GM11168 (cell line): ENCODE results near the gene CHURC1.

Experiments used
- in situ Hi-C: fragments of 300-500 bp; cut with MboI; formaldehyde crosslinking; loops from one replicate; pipeline ENCODE4 v1.12.0; 2022; ENCODE audit warnings: low sequenced_read_pairs; ENCODE audit not compliant: unreplicated experiment

Gene CHURC1

DNA sequence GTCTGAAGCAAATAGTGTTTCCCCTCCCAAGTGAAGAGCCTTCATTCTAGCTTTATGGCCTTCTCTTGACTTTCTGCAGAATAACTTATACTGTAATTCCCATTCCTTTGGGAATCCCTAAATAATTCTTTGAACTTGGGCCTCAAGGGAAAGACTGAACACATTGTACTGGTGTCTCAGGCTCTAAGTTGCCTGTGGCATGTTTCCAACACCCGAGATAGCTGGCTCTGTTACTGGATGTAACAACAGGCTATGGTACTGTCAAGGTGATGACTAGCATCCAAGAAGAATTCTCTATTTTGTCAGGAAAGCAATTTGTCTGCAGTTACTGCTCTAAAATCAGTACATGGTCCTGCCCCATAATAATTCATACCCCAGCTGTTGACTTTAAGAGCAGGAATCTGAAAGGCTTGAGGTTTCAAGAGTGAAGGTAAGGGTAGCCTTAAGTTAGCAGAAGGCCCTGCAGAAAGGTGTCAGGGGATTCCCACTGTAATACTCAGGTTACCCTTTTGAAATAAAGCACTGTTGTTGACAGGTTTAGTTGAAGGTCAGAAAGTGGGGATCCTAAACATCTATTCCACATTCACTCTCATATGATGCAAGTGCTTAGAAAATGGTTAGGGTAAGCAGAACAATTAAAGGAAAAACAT lies 23.0 kb downstream of the CHURC1 start:
- in situ Hi-C loops, result no loop called here

DNA sequence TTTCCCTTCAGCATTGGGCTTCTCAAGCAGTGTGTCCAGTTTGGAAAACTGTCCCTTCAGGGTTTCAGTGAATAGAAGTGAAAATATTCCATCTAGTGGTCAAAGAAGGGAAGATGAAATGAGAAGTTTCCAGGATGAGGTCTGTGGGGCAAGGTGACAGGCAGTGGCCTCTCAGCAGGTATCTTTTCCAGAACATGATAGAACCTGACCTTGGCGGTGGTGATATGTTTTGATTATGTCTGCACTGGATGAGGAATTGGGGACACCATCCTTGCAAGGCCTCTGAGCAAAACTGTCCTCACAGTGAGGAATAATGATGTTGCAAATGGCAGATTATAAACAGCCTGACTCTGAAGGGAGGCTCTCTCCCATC lies 23.6 kb downstream of the CHURC1 start:
- in situ Hi-C loops, result no loop called here

DNA sequence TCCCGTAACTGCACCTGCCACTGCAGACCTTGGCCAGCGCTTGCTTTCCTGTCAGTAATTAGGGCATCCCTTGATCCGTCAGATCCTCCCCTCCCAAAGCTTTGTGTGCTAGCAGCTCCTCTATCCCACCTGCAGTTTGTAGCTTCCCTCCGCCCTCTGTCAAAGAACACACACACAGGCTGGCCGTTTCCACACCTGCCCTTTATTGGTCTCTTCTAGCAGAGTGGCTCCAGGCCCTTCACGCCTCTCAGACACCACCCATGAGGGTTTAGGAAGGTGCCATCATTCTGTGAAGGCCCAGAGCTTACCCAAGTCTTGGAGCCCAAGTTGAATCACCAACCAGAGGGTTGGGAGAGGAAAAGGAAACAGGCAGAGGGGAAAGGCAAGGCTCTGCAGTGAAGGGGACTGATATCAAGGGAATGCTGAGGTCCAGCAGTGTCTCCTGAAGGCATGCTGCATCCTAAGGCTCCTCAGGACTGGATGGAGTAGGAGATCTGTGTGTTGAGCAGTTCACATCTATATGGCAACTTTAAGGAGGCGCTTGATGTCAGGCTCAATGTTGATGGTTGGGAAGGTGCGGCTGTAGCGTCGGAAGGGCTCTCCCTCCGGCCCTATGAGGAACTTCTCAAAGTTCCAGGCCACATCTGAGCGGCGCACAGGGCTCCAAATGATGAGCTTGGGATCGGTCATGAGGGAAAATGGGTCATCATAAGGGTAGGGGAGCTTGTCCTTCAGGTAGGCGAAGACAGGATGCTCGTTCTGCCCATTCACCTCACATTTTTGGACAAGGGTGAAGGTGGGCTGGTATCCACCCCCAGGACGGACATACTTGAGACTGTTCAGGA lies 24.9 kb downstream of the CHURC1 start:
- in situ Hi-C loops, result no loop called here

DNA sequence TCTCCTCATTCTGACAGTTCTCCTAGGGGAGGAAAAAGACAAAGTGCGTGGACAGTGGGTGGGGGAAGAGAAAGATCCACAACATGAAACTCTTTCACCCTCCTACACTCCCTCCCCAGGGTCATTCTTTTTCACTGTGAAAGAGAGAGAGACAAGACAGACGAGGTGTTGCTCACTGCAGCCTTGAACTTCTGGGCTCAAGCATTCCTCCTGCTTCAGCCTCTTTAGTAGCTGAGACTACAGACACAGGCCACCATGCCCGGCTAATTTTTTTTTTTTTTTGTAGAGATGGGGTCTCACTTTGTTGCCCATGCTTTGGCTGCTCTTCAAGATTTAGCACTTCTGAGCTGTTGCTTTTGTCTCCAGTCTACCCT lies 25.5 kb downstream of the CHURC1 start:
- in situ Hi-C loops, result no loop called here

DNA sequence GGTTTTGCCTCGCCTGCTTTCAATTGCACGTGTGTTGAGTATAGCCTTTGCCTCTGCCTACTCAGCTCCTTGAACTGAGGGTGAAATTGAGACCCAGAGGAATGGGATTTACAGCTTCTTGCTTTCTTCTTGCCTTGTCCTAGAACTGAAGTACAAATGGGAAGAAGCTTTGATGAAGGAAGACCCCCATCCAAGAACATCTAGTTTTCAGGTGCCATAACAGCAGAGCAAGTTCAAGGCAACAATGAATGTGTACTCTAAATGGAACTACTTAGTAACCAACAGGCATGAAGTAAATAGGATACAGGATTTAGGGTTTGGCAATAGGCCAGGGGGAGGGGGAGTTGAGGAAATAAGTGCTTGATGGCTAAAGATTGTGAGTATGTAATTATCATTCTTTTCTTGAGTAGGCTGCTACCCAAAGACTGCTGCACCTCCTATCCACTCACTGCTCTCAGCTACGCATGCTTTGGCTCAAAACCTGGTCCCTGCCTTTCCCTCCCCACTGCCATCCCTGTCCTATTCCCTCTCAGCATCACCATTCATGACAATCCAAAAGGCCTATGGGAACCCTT lies 26.2 kb downstream of the CHURC1 start:
- in situ Hi-C loops, result no loop called here

DNA sequence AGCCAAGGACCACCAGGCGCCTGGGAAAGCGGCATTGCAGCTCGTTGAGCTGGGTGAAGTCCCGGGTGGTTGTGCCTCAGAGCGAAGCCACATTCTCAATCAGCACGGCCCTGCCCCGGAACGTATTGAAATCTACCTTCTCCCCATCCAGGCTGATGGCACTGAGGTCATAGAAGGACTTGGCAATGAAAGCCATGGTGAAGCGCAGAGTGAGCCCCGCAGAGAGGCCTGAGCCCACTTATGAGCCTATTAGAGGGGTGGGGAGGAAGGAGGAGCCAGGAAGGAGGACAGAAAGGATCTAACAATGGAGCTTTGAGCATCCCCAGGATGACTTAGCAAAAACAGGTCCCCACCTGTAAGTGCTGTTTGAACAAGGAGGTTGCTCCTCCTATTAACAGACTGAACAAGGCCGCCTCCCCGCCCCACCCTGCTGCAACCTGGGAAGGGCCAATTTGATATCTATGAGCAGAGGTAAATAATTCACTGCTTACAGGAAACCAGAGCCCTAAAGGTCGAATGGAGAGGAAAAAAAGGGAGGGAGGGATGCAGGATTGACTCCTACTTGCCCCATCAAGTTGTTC lies 28.4 kb downstream of the CHURC1 start, which contains the start of gene GPX2:
GPX2 (minus strand) TSS at position 215 of the 581 bp plus-strand sequence; CDS start at position 196, 19 bp downstream.
- in situ Hi-C loops, result no loop called here

DNA sequence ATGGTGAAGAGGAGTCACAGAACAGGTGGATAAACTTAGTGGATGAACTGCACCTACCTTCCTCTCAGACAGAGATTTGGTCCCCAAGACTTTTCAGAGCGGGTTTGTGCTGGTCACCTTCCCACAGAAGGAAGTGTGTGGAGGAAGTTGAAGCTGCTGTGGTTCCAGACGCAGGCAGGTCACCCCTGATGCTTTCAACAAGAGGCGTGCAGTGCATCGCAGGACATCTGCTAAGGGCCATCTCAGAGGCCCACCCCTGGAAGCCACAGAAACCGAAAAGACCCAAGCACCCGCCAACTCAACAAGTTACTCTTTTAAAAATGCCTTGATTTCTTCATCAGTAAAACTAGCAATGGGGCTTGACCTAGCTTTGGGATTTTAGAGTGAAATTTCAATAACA lies 29.3 kb downstream of the CHURC1 start:
- in situ Hi-C loops, result no loop called here

DNA sequence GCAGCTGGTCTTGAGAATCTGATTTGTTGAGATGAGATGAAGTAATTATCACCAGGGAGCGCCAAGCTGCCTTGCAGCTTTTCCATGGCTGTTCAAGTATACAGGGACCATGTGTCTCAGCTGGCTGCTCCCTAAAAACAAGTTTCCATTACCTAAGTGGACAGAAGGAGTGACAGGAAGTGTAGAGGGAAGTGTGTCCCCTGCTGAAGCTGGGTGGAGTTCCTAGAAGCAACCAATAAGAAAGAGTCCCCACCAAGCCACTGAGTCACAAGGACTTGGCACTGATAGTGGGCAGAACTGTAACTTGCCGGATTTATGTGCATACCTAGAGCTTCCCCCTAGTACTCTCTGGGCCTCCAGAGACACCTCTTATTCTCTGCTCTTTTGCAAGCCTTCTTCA lies 29.8 kb downstream of the CHURC1 start:
- in situ Hi-C loops, result no loop called here

DNA sequence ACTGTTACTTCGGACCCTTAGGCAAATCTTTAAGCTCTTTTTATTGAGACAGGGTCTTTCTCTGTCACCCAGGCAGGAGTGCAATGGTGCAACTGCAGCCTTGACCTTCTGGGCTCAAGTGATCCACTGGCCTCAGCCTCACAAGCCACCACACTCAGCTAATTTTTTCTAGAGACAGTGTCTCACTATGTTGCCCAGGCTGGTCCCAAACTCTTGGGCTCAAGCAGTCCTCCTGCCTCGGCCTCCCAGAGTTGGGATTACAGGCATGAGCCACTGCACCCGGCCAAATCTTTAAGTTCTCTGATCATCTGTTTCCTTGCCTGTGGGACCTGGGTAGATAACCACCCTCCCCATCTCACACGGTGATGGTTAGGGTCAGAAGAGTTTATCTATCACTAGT lies 30.6 kb downstream of the CHURC1 start:
- in situ Hi-C loops, result no loop called here

DNA sequence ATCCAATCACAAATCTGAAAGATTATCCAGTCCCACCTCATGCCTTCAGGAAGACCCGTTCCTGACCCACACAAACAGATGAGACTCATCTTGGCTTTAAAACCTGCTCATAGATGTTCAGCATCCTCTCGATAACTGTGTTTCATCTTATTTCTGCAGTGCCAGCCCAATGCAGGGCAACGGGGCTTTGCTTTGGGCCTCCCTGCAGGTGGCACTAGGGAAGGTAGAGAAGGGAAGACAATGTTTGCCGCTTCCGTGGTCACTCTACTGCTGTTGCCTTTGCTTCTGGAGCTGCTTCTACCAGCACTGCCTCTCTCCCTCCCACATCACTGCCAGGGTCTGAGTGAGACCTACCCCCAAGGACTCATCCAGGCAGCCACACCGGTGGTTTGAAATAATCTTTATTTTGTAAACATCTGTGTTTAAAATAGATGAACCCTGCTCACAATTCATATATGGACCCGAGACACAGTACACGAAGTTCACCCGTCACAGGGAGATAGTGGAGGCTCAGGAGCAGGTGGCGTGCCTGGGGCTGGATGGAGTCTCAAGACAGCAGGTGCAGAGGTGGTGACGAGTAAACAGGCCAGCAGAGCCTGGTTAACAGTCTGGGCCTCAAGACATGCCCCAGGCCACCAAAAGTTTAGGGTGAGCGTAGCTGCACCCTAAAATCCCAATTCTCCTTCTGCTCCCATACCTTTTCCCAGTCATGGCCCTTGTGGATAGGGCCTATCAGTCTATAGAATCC lies 31.4 kb downstream of the CHURC1 start:
- in situ Hi-C loops, result no loop called here

DNA sequence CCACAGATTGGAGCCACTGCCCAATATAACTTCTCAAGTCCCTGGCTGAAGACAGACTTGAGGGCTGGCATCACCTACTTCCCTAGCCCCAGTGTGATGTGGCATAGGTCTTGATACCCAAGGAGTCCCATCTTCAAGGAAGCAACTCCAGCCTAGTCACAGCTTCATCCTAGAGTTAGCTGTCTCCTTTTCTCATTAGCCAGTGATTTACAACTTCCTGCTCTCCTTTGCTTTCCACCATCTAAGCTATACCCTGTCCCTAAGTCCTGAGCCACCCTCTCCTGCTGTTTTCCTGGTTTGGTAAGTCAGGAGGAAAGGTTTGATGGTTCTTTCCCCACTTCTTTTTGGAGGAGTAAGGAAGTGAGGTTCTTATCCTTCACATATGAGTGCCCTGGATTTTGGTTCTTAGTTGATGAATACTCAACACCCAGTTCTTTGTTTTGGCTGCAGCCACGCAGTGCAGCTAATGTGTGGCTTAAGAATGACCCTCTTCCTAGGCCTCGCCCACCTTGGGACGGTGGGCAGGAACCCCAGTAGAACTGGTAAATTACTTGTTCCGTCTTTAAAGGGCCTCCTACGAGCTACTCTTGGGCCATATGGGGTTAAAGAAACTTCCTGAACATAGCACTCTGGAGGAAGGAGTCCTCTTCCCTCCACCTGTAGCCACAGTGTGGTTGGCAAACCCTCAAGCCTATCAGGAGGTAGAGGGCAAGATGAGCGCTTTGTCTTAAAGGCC lies 32.2 kb downstream of the CHURC1 start:
- in situ Hi-C loops, result no loop called here

DNA sequence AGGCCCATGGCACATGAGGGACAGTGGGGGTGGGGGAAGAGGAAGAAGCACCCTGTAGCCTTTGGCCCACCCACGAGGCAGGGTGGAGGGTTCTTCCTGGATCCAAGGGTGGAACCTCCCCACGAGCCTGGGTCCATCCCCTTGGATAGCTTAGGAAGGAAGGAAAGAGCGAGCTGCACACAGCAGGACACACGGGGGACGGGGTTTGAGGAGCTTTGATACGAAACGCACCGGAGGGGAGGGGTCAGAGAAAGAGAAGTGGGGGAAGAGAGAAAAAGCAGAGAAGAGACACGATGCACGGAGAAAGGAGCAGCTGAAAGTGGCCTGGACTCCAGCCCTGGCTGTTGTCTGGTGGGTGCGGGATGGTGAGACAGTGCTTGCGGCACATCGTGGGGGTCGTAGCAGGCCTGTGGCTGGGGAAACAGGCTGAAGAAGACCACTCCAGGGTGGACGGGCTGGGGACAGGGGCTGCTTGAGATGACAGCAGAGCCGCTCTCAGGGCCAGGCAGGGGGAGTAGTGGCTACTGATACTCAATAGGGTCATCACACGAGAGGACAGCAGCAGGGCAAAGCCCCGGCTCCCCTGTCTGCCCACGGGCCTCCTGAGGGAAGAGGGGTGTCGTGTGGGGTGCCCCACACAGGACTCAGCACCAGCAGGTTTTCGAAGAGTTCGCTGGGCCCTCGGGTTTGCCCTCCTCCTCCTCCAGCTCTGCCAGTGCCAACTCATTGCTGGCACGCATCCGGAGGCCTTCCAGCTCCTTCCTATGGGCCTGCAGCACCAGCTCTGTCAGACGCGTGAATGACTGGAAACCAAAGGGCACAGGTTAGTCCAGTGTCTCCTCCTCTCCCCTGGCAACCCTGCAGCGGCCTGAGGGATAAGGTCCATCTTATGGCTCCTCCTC lies 33.7 kb downstream of the CHURC1 start:
- in situ Hi-C loops, result no loop called here

DNA sequence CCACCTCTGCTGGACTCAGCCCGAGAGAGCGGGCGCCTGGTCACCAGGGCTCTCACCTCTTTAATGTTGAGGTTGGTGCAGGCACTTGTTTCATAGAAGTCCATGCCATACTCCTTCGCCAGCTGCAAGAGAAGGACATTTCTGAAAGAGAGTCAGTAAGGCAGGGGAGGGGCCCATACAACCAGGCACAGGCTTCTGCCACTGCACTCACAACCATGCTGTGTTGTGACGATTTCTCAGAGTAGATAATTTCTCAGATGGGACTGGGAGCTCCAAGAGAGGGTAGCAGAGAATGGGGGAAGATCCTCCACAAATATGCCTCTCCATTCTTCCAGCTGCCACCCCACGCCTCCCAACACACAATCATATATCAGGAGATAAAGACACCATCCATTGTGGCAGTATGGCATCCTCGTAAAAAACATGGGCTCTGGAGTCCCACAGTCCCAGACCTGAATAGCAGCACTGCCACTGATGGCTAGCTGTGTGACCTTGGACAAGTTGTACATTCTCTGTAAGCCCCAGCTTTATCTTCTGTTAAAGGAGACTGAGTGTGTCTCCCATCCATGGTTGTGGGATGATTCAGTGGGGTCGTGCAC lies 34.5 kb downstream of the CHURC1 start:
- in situ Hi-C loops, result no loop called here

DNA sequence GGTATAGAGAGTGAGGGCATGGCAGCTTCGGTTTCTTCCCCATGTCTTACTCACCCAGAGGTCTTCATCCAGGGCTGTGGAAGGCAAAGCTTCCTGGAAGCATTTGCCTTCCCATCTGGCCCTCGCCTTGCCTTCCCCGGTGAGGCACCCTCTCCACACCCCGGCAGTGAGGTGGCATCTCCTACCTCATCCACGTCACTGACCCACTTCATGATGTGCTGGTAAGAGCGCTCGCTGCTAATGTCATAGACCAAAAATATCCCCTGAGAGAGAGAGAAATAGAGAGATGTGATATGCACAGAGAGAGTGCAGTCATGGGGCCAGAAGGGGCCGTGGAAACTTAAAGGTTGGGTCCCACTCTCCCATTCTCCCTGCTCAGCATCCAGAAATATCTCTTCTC lies 36.6 kb downstream of the CHURC1 start:
- in situ Hi-C loops, result no loop called here

DNA sequence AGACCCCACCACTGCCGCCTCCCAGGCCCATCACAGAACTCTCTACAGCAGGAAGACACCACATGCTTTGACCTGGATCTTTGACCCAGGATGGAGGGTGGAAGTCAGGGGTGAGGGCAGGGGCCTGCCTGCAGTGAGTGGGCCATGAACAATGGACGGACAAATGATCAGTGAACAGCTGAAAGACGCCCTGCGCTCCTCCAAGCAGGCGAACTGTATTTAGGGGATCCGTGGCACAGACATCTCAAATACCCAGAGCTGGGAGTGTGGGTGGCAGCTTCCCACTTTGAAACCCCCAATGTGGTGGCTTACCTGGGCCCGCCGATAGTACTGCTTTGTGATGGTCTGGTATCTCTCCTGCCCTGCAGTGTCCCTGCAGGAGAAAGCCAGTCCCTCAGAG lies 37.0 kb downstream of the CHURC1 start:
- in situ Hi-C loops, result no loop called here

DNA sequence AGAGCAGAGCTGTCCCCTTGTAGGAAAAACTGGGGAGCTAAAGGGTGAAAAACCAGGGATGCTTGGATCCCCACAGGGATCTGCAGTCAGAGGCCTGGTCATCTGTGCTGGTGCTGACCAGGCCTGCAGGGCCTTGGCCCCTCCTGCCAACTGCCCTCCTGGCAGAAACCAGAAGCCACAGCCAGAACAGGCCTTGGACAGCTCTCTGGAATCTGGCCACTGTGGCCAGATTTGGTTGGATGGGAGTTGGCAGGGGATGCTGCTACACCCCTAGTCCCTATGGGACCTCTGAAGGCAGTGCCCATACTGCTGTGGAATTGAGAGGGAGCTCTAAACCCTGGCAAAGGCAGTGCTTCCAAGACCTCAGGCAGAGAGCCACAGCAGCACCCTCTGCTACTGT lies 37.5 kb downstream of the CHURC1 start:
- in situ Hi-C loops, result no loop called here

DNA sequence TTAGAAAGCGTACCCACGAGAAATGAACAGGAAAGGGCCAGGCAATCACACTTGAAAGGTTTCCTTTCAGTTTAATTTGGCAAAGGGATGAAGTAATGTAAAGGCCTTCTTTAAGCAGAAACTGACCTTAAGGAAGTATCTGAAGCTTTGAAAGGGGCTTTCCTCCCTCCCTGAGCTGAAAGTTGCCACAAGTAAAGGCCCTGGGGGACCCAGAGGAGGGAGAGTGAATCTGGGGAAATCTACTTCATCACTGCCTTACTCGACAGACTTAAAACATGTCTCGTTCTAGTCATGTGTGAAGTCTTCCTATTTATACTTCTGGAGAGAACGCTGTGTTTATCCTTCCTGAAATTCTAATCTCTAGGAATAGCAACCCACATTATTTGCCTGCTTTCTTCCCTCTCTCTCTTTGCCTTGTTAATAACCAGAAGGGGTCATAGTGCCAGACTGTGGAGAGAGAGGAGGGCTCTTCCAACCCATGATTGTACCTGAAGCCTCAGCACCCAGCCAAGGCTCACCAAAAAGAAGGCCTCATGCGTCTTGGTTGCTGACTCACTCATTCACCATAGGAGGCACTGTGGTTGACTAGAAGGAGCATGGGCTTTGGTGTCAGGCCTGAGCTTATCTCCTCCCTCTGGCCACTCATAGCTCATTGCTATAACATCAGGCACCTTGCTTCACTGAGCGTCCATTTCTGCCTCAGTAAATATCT lies 38.5 kb downstream of the CHURC1 start:
- in situ Hi-C loops, result no loop called here

DNA sequence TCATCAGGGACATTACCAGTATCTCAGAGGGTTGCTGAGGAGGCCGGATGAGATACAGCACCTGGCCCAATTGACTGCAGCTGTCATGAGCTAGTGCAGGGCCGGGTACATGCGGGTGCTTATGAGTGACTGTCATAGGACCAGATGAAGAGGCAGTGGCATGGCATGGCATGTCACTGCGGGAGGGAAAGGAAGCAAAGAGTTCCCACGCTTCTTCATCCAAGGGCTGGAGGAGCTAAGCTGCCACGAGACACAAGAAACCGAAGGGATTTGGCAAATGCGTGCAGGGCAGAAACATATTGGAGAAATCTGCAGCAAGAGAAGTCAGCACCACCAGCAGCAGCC lies 39.0 kb downstream of the CHURC1 start:
- in situ Hi-C loops, result no loop called here
